ENCODE measurements around the gene SDSL. TPM values are rescaled to one million over a fixed set of nuclear protein-coding genes. Genes with fewer than 3 reads are reported as not detected.

Gene SDSL
- total and polyA plus RNA-seq, 2 of the 4 experiments (the other 2 are of a cell fraction) = 6.3 to 10.9 TPM

GRCh38 chr12:113475451-113476175 is 53.4 kb downstream of the SDSL start:
- Histone ChIP-seq H2BK5ac (ENCODE audit: low read depth, low read length, poor library complexity, severe bottlenecking) (no peak overlapping the region), H3K18ac (ENCODE audit: low read depth, low read length) (no peak overlapping the region), H3K4me3 (ENCODE audit: insufficient read depth, low read depth, low read length) (no peak overlapping the region), H2BK20ac (ENCODE audit: low read depth, low read length) (no peak overlapping the region), H4K8ac (ENCODE audit: low read depth in 2 of 2, low read length in 2 of 2) (no peak overlapping the region), H3K4ac (ENCODE audit: low read depth, low read length) (no peak overlapping the region), H3K4me2 (ENCODE audit: low read depth, low read length) (no peak overlapping the region), H4K91ac (ENCODE audit: insufficient read depth, low read depth, low read length) (no peak overlapping the region), H2BK15ac (ENCODE audit: low read depth, low read length) (no peak overlapping the region), H3K9me3 (ENCODE audit: control insufficient read depth, insufficient read depth, low read length) (no peaks in the 10 kb centered on the region), H2BK120ac (ENCODE audit: low read depth, low read length) (no peak overlapping the region), H2AFZ (replicated peaks; ENCODE audit: low read length, poor library complexity) (no peak overlapping the region), H3K27me3 (ENCODE audit: control insufficient read depth, insufficient read depth, low read length) (peaks cover 85% of the 10 kb centered on the region), H4K20me1 (ENCODE audit: insufficient read depth, low read length) (no peaks in the 10 kb centered on the region), H3K36me3 (ENCODE audit: control insufficient read depth, insufficient read depth, low read length) (no peaks in the 10 kb centered on the region), H3K9ac (ENCODE audit: low read depth, low read length) (no peak overlapping the region), H4K5ac (ENCODE audit: low read depth, low read length) (no peak overlapping the region), H3K4me1 (ENCODE audit: control insufficient read depth, insufficient read depth, low read length) (no peaks in the 10 kb centered on the region), H3K9me1 (ENCODE audit: insufficient read depth, low read length) (no peaks in the 10 kb centered on the region), H2AK9ac (replicated peaks; ENCODE audit: low read depth, low read length, poor library complexity) (no peak overlapping the region), H3K27ac (ENCODE audit: insufficient read depth, low read length) (no peak overlapping the region), H3K56ac (ENCODE audit: extremely low read depth, insufficient read depth, low read length) (no peak overlapping the region), H2AK5ac (ENCODE audit: low read depth, low read length) (no peak overlapping the region), H3K14ac (replicated peaks; ENCODE audit: low read depth, low read length) (no peak overlapping the region), H3K79me1 (ENCODE audit: low read depth in 1 of 2, low read length in 2 of 2) (no peaks in the 10 kb centered on the region), H3K23ac (ENCODE audit: low read depth, low read length) (no peak overlapping the region)
- DNase-seq = no peak
- intact Hi-C loops (cut with micrococcal nuclease) = no loop called here
- CTCF ChIA-PET = no interaction called here
- dilution Hi-C loops (cut with HindIII; ENCODE audit: low sequenced_read_pairs, unreplicated experiment) = no loop called here
- ATAC-seq (ENCODE audit: low read depth) = no peak
- 0% methylated on average over 3 of the region's 50 CpGs; no CpG with 5 or more reads in 1 of the 2 experiments for WGBS, 2 experiments (ENCODE audit: extremely low coverage in 2 of 2, insufficient read length in 1 of 2)
- TF ChIP-seq USF2 (IDR thresholded peaks at IDR 0.05; ENCODE audit: low read depth, low read length) = no peak
- no peak for TF ChIP-seq RAD21 (IDR thresholded peaks at IDR 0.05; ENCODE audit: low read length)
- no peak for TF ChIP-seq BHLHE40 (IDR thresholded peaks at IDR 0.05; ENCODE audit: low read depth, low read length)
- TF ChIP-seq ELK1 (IDR thresholded peaks at IDR 0.05; ENCODE audit: borderline replicate concordance, low read depth, low read length) = no peak
- TF ChIP-seq RCOR1 (IDR thresholded peaks at IDR 0.05; ENCODE audit: insufficient replicate concordance, low read length) = no peak
- no TSS peak for BruUV-seq (replicated peaks)
- in situ Hi-C loops (cut with MboI; ENCODE audit: low sequenced_read_pairs) = no loop called here
- POLR2A ChIA-PET (ENCODE audit: unreplicated experiment) = no interaction called here
